ENCODE data around the gene DNM1.
A peak's percentile ranks its signal among the peaks of the same experiment; 100 is the strongest.

Gene DNM1

GRCh38 chr9:128161215-128161902 lies 41.8 kb upstream of the DNM1 start:
- Histone ChIP-seq H3K9me3 (ENCODE audit: insufficient read depth, low read length) (no peaks in the 10 kb centered on the region), H3K4me3 (ENCODE audit: insufficient read length, low read depth) (peak overlapping the region; percentile 87), H3K27me3 (ENCODE audit: insufficient read depth, insufficient read length) (no peaks in the 10 kb centered on the region), H3K9ac (ENCODE audit: insufficient read length, low read depth) (peak overlapping the region; percentile 97), H3K4me1 (ENCODE audit: insufficient read depth, insufficient read length) (peaks cover 4% of the 10 kb centered on the region), H3K36me3 (ENCODE audit: insufficient read depth, insufficient read length, low read length) (peaks cover 40% of the 10 kb centered on the region)
- no peak for DNase-seq (ENCODE audit: low read depth, low spot score)
- no peak for TF ChIP-seq SUZ12 (IDR thresholded peaks at IDR 0.05; ENCODE audit: extremely low read depth, insufficient read depth, insufficient read length)
- TF ChIP-seq ZNF274 (IDR thresholded peaks at IDR 0.05; ENCODE audit: low read depth, low read length), result no peak
- TF ChIP-seq YY1 (IDR thresholded peaks at IDR 0.05; ENCODE audit: insufficient read depth, insufficient read length), result no peak

GRCh38 chr9:128162215-128163026 lies 40.8 kb upstream of the DNM1 start:
- DNase-seq (ENCODE audit: low read depth, low spot score), result no peak
- Histone ChIP-seq H3K9me3 (ENCODE audit: insufficient read depth, low read length) (no peaks in the 10 kb centered on the region), H3K27me3 (ENCODE audit: insufficient read depth, insufficient read length) (no peaks in the 10 kb centered on the region), H3K4me3 (ENCODE audit: insufficient read length, low read depth) (no peak overlapping the region), H3K9ac (ENCODE audit: insufficient read length, low read depth) (no peak overlapping the region), H3K4me1 (ENCODE audit: insufficient read depth, insufficient read length) (peaks cover 2% of the 10 kb centered on the region), H3K36me3 (ENCODE audit: insufficient read depth, insufficient read length, low read length) (peaks cover 50% of the 10 kb centered on the region)
- no peak for TF ChIP-seq ZNF274 (IDR thresholded peaks at IDR 0.05; ENCODE audit: low read depth, low read length)
- no peak for TF ChIP-seq YY1 (IDR thresholded peaks at IDR 0.05; ENCODE audit: insufficient read depth, insufficient read length)
- TF ChIP-seq SUZ12 (IDR thresholded peaks at IDR 0.05; ENCODE audit: extremely low read depth, insufficient read depth, insufficient read length), result no peak

GRCh38 chr9:128163027-128163515 lies 40.1 kb upstream of the DNM1 start:
- Histone ChIP-seq H3K4me1 (ENCODE audit: insufficient read depth, insufficient read length) (peaks cover 2% of the 10 kb centered on the region), H3K27me3 (ENCODE audit: insufficient read depth, insufficient read length) (no peaks in the 10 kb centered on the region), H3K4me3 (ENCODE audit: insufficient read length, low read depth) (no peak overlapping the region), H3K36me3 (ENCODE audit: insufficient read depth, insufficient read length, low read length) (peaks cover 57% of the 10 kb centered on the region), H3K9ac (ENCODE audit: insufficient read length, low read depth) (no peak overlapping the region), H3K9me3 (ENCODE audit: insufficient read depth, low read length) (no peaks in the 10 kb centered on the region)
- TF ChIP-seq ZNF274 (IDR thresholded peaks at IDR 0.05; ENCODE audit: low read depth, low read length) (no peak), YY1 (IDR thresholded peaks at IDR 0.05; ENCODE audit: insufficient read depth, insufficient read length) (no peak), SUZ12 (IDR thresholded peaks at IDR 0.05; ENCODE audit: extremely low read depth, insufficient read depth, insufficient read length) (no peak)
- no peak for DNase-seq (ENCODE audit: low read depth, low spot score)

- DNase-seq (ENCODE audit: low read depth, low spot score), result no peak
- no peak for TF ChIP-seq ZNF274 (IDR thresholded peaks at IDR 0.05; ENCODE audit: low read depth, low read length)
- H3K36me3 ChIP-seq (ENCODE audit: insufficient read depth, insufficient read length, low read length), result peaks cover 61% of the 10 kb centered on the region
- H3K27me3 ChIP-seq (ENCODE audit: insufficient read depth, insufficient read length), result no peaks in the 10 kb centered on the region
- no peaks in the 10 kb centered on the region for H3K9me3 ChIP-seq (ENCODE audit: insufficient read depth, low read length)
- peaks cover 2% of the 10 kb centered on the region for H3K4me1 ChIP-seq (ENCODE audit: insufficient read depth, insufficient read length)
- H3K4me3 ChIP-seq (ENCODE audit: insufficient read length, low read depth), result no peak overlapping the region
- no peak overlapping the region for H3K9ac ChIP-seq (ENCODE audit: insufficient read length, low read depth)
Measured at GRCh38 chr9:128163523-128164306, 39.5 kb upstream of the DNM1 start.

- no peak overlapping the region for H3K9ac ChIP-seq (ENCODE audit: insufficient read length, low read depth)
- no peak for TF ChIP-seq SUZ12 (IDR thresholded peaks at IDR 0.05; ENCODE audit: extremely low read depth, insufficient read depth, insufficient read length)
- no peak for TF ChIP-seq YY1 (IDR thresholded peaks at IDR 0.05; ENCODE audit: insufficient read depth, insufficient read length)
Measured at GRCh38 chr9:128164307-128164885, 38.8 kb upstream of the DNM1 start.

GRCh38 chr9:128166169-128166568 lies 37.0 kb upstream of the DNM1 start:
- Histone ChIP-seq H3K36me3 (ENCODE audit: insufficient read depth, insufficient read length, low read length) (peaks cover 77% of the 10 kb centered on the region), H3K4me1 (ENCODE audit: insufficient read depth, insufficient read length) (peaks cover 2% of the 10 kb centered on the region), H3K4me3 (ENCODE audit: insufficient read length, low read depth) (no peak overlapping the region), H3K27me3 (ENCODE audit: insufficient read depth, insufficient read length) (no peaks in the 10 kb centered on the region), H3K9me3 (ENCODE audit: insufficient read depth, low read length) (no peaks in the 10 kb centered on the region), H3K9ac (ENCODE audit: insufficient read length, low read depth) (no peak overlapping the region)
- TF ChIP-seq YY1 (IDR thresholded peaks at IDR 0.05; ENCODE audit: insufficient read depth, insufficient read length), result no peak
- TF ChIP-seq ZNF274 (IDR thresholded peaks at IDR 0.05; ENCODE audit: low read depth, low read length), result no peak
- TF ChIP-seq SUZ12 (IDR thresholded peaks at IDR 0.05; ENCODE audit: extremely low read depth, insufficient read depth, insufficient read length), result no peak
- no peak for DNase-seq (ENCODE audit: low read depth, low spot score)

More at GRCh38 chr9:128164307-128164885, 38.8 kb upstream of the DNM1 start:
- Histone ChIP-seq H3K27me3 (ENCODE audit: insufficient read depth, insufficient read length) (no peaks in the 10 kb centered on the region), H3K9me3 (ENCODE audit: insufficient read depth, low read length) (no peaks in the 10 kb centered on the region), H3K36me3 (ENCODE audit: insufficient read depth, insufficient read length, low read length) (peaks cover 68% of the 10 kb centered on the region), H3K4me3 (ENCODE audit: insufficient read length, low read depth) (no peak overlapping the region), H3K4me1 (ENCODE audit: insufficient read depth, insufficient read length) (peaks cover 2% of the 10 kb centered on the region)
- no peak for DNase-seq (ENCODE audit: low read depth, low spot score)
